H1 (cell line): ENCODE results near the gene ZNF672. TPM values are rescaled to one million over a fixed set of nuclear protein-coding genes. Genes with fewer than 3 reads are reported as not detected.

Experiments used
- CTCF ChIA-PET: fragments of 300-600 bp; sonication (Branson Sonifier 250); formaldehyde crosslinking; loops from one replicate; lab custom pipeline; 2021; ENCODE audit not compliant: partially characterized antibody; lab: Charles Lee
- POLR2A ChIA-PET: fragments of 300-600 bp; sonication (Branson Sonifier 250); formaldehyde crosslinking; loops from one replicate; lab custom pipeline; 2021; ENCODE audit warnings: inconsistent platforms; ENCODE audit not compliant: partially characterized antibody; lab: Charles Lee
- DNase-seq, 2 experiments: peaks; one replicate each; pipeline versions ENCODE4 v3.0.0 to v3.0.0-alpha.2; 2010 to 2022; ENCODE audit warnings: low spot score in 2 of 2, low read depth in 1 of 2, mixed read lengths in 1 of 2
- FAIRE-seq: peaks from 2 replicates; lab custom pipeline; 2011; peaks lifted over from hg19 to GRCh38; lab: Jason Lieb, UNC
- H2AFZ ChIP-seq: 2 replicates; pipeline ENCODE4 v1.8.1; 2012; ENCODE audit warnings: low read length, inconsistent platforms
- H2AK5ac ChIP-seq: 2 replicates; pipeline ENCODE4 v1.6.1; 2013; ENCODE audit warnings: low read depth, low read length
- H2BK120ac ChIP-seq: replicated peaks from 2 replicates; pipeline ENCODE3; 2013; ENCODE audit warnings: low read depth, low read length, inconsistent platforms
- H2BK12ac ChIP-seq: 2 replicates; pipeline ENCODE4 v1.6.1; 2013; ENCODE audit warnings: low read depth, low read length
- H2BK15ac ChIP-seq: 2 replicates; pipeline ENCODE4 v1.6.1; 2013; ENCODE audit warnings: low read length
- H2BK20ac ChIP-seq: 2 replicates; pipeline ENCODE4 v1.6.1; 2013; ENCODE audit warnings: low read length
- H2BK5ac ChIP-seq: 2 replicates; pipeline ENCODE4 v1.6.1; 2013; ENCODE audit warnings: low read depth, low read length
- H3K14ac ChIP-seq: 2 replicates; pipeline ENCODE4 v1.6.1; 2013; ENCODE audit warnings: inconsistent platforms; ENCODE audit not compliant: insufficient read length
- H3K18ac ChIP-seq: 2 replicates; pipeline ENCODE4 v1.6.1; 2013; ENCODE audit warnings: low read length; ENCODE audit errors: extremely low read depth
- H3K23ac ChIP-seq: 2 replicates; pipeline ENCODE4 v1.6.1; 2013; ENCODE audit warnings: inconsistent platforms; ENCODE audit not compliant: insufficient read length
- H3K23me2 ChIP-seq: 2 replicates; pipeline ENCODE4 v1.6.1; 2013; ENCODE audit warnings: low read depth, low read length
- H3K27ac ChIP-seq: 2 replicates; pipeline ENCODE4 v1.6.1; 2011; ENCODE audit warnings: low read depth, low read length, inconsistent platforms
- H3K27me3 ChIP-seq, 4 experiments: replicated peaks in 1 of 4; 1 replicate in 1 of 4; 2 replicates in 3 of 4; pipeline versions ENCODE4 v1.6.1 to v1.8.1; 2011 to 2013; ENCODE audit warnings: low read length in 3 of 4, mild to moderate bottlenecking in 3 of 4, inconsistent platforms in 2 of 4, mixed read lengths in 2 of 4, moderate library complexity in 1 of 4; ENCODE audit not compliant: control insufficient read depth in 3 of 4, insufficient read depth in 3 of 4; ENCODE audit errors: extremely low read depth in 1 of 4
- H3K36me3 ChIP-seq, 4 experiments: 2 replicates each; pipeline versions ENCODE4 v1.6.1 to v1.8.1; 2011 to 2013; ENCODE audit warnings: mild to moderate bottlenecking in 4 of 4, low read length in 3 of 4, moderate library complexity in 2 of 4, control low read depth in 1 of 4, inconsistent platforms in 1 of 4; ENCODE audit not compliant: insufficient read depth in 4 of 4, control insufficient read depth in 2 of 4
- H3K4ac ChIP-seq: replicated peaks from 2 replicates; pipeline ENCODE3; 2013; ENCODE audit warnings: low read length, low read depth, mixed read lengths, inconsistent platforms; ENCODE audit not compliant: insufficient read length
- H3K4me1 ChIP-seq, 4 experiments: replicated peaks in 1 of 4; 1 replicate in 1 of 4; 2 replicates in 3 of 4; pipeline versions ENCODE4 v1.6.1 to v1.8.1; 2011 to 2013; ENCODE audit warnings: low read length in 3 of 4, inconsistent platforms in 2 of 4, mixed read lengths in 1 of 4; ENCODE audit not compliant: insufficient read depth in 4 of 4, control insufficient read depth in 3 of 4
- H3K4me2 ChIP-seq, 2 experiments: 2 replicates each; pipeline versions ENCODE4 v1.6.1 to v1.8.1; 2011 to 2013; ENCODE audit warnings: low read depth in 2 of 2, low read length in 2 of 2, control low read depth in 1 of 2, inconsistent platforms in 1 of 2, mild to moderate bottlenecking in 1 of 2; ENCODE audit not compliant: insufficient read depth in 1 of 2
- H3K4me3 ChIP-seq, 4 experiments: fragments of 200-600, 300-600 bp in 1 of 4; sonication (generic), shearing (Covaris generic), sonication (Bioruptor Twin) in 1 of 4; 2 replicates each; pipeline versions ENCODE4 v1.5.1 to v1.8.1; 2011 to 2016; ENCODE audit warnings: low read length in 4 of 4, low read depth in 3 of 4, control low read depth in 2 of 4, inconsistent platforms in 2 of 4, mild to moderate bottlenecking in 2 of 4, mixed read lengths in 1 of 4, moderate library complexity in 1 of 4; ENCODE audit not compliant: insufficient read depth in 2 of 4; ENCODE audit errors: extremely low read depth in 1 of 4
- H3K56ac ChIP-seq: replicated peaks from 2 replicates; pipeline ENCODE3; 2013; ENCODE audit warnings: low read depth, mild to moderate bottlenecking, mixed read lengths, low read length, inconsistent platforms; ENCODE audit not compliant: insufficient read length
- H3K79me1 ChIP-seq: 2 replicates; pipeline ENCODE4 v1.6.1; 2013; ENCODE audit warnings: low read depth, low read length, control low read depth
- H3K79me2 ChIP-seq, 2 experiments: 2 replicates each; pipeline versions ENCODE4 v1.6.1 to v1.8.1; 2012 to 2013; ENCODE audit warnings: low read length in 2 of 2, mild to moderate bottlenecking in 2 of 2, inconsistent platforms in 1 of 2; ENCODE audit not compliant: insufficient read depth in 2 of 2, control insufficient read depth in 1 of 2
- H3K9ac ChIP-seq, 4 experiments: replicated peaks in 1 of 4; 1 replicate in 1 of 4; 2 replicates in 3 of 4; pipeline versions ENCODE4 v1.6.1 to v1.8.1; 2011 to 2013; ENCODE audit warnings: low read depth in 3 of 4, low read length in 3 of 4, control low read depth in 2 of 4, mild to moderate bottlenecking in 2 of 4, moderate library complexity in 2 of 4, inconsistent platforms in 1 of 4; ENCODE audit errors: extremely low read depth in 1 of 4
- H3K9me3 ChIP-seq, 2 experiments: 2 replicates each; pipeline versions ENCODE4 v1.6.1 to v1.8.1; 2012 to 2013; ENCODE audit warnings: mild to moderate bottlenecking in 2 of 2, moderate library complexity in 2 of 2, control low read depth in 1 of 2, inconsistent platforms in 1 of 2, low read depth in 1 of 2, low read length in 1 of 2, mixed read lengths in 1 of 2; ENCODE audit not compliant: insufficient read depth in 2 of 2
- H4K20me1 ChIP-seq, 2 experiments: replicated peaks in 1 of 2; 2 replicates each; pipeline versions ENCODE3 to v1.8.1; 2011 to 2013; ENCODE audit warnings: inconsistent platforms in 2 of 2, low read length in 2 of 2, mild to moderate bottlenecking in 1 of 2; ENCODE audit not compliant: insufficient read depth in 2 of 2, control insufficient read depth in 1 of 2
- H4K5ac ChIP-seq: 2 replicates; pipeline ENCODE4 v1.6.1; 2013; ENCODE audit warnings: low read length, low read depth, mixed read lengths, inconsistent platforms; ENCODE audit not compliant: insufficient read length
- H4K8ac ChIP-seq: 2 replicates; pipeline ENCODE4 v1.8.0; 2013; ENCODE audit warnings: mild to moderate bottlenecking, moderate library complexity, low read length, inconsistent platforms; ENCODE audit not compliant: insufficient read depth; ENCODE audit errors: extremely low read depth
- H4K91ac ChIP-seq: replicated peaks from 2 replicates; pipeline ENCODE3; 2013; ENCODE audit warnings: low read length, mixed read lengths, inconsistent platforms; ENCODE audit not compliant: insufficient read length
- BACH1 ChIP-seq: IDR thresholded peaks from 2 replicates; pipeline ENCODE4 v1.6.1; 2012; ENCODE audit warnings: low read length, improper control_type of control experiment
- BCL11A ChIP-seq, 2 experiments: IDR thresholded peaks; one replicate each; pipeline ENCODE4 v1.6.1; 2011; ENCODE audit warnings: low read depth in 2 of 2, low read length in 2 of 2, mild to moderate bottlenecking in 2 of 2
- CBX5 ChIP-seq: fragments of 300-800, 300-1000 bp; sonication (generic); IDR thresholded peaks from 2 replicates; pipeline ENCODE4 v1.7.1; 2016; ENCODE audit warnings: antibody characterized with exemption, low read length, low read depth
- HDAC2 ChIP-seq, 2 experiments: fragments of 300-600 bp in 1 of 2; sonication (generic) in 1 of 2; IDR thresholded peaks; 2 replicates each; pipeline ENCODE4 v1.6.1; 2011 to 2012; ENCODE audit warnings: low read depth in 2 of 2, low read length in 2 of 2, mild to moderate bottlenecking in 2 of 2, moderate library complexity in 2 of 2, borderline replicate concordance in 1 of 2, inconsistent platforms in 1 of 2
- HDAC6 ChIP-seq: IDR thresholded peaks from one replicate; pipeline ENCODE4 v1.7.1; 2012; ENCODE audit warnings: low read depth, mild to moderate bottlenecking, inconsistent platforms, low read length, moderate library complexity
- JUN ChIP-seq: IDR thresholded peaks from 2 replicates; pipeline ENCODE4 v1.6.1; 2011; ENCODE audit warnings: low read depth, mild to moderate bottlenecking, improper control_type of control experiment, low read length
- JUND ChIP-seq: IDR thresholded peaks from 2 replicates; pipeline ENCODE4 v1.6.1; 2011; ENCODE audit warnings: mild to moderate bottlenecking, improper control_type of control experiment, low read length
- KDM4A ChIP-seq: IDR thresholded peaks from one replicate; pipeline ENCODE4 v1.7.1; 2012; ENCODE audit warnings: low read depth, mild to moderate bottlenecking, moderate library complexity, low read length, inconsistent platforms; ENCODE audit not compliant: severe bottlenecking
- RFX5 ChIP-seq: IDR thresholded peaks from 2 replicates; pipeline ENCODE4 v1.6.1; 2011; ENCODE audit warnings: low read depth, low read length, improper control_type of control experiment, borderline replicate concordance
- WGBS, 2 experiments: shearing (Covaris generic) in 1 of 2; methylation state at CpG; one replicate each; pipeline versions ENCODE4 v1.1.6 to v1.1.7; 2013 to 2015; ENCODE audit warnings: low lambda C conversion rate in 2 of 2, mixed read lengths in 2 of 2, inconsistent platforms in 1 of 2, low coverage in 1 of 2, missing lambda C conversion rate in 1 of 2; ENCODE audit not compliant: insufficient replicate concordance in 2 of 2, insufficient coverage in 1 of 2, insufficient read length in 1 of 2; ENCODE audit errors: extremely low coverage in 1 of 2, missing lambda C conversion rate in 1 of 2; 5-methylcytosine and 5-hydroxymethylcytosine counted together
- long read RNA-seq, 2 experiments: library from RNA in 1 of 2; library from capped mRNA in 1 of 2; stranded (forward); transcript quantifications; one replicate each; pipeline ENCODE4 v2.0.0, GENCODE V29; 2021; ENCODE audit warnings: inconsistent platforms in 1 of 2
- polyA minus RNA-seq, 3 experiments: library from RNA; depleted of rRNA, polyadenylated mRNA; stranded (reverse); fragments of >200 nt; gene quantifications; 1 replicate in 2 of 3; 2 replicates in 1 of 3; pipeline ENCODE4 v1.2.3, GENCODE V29; 2011
- polyA plus RNA-seq, 7 experiments: library from polyadenylated mRNA; depleted of rRNA in 3 of 7; stranded (reverse) in 5 of 7; unstranded in 2 of 7; fragments of >200 nt in 5 of 7; fragments of 200-250 nt in 2 of 7; gene quantifications; 1 replicate in 5 of 7; 2 replicates in 1 of 7; 4 replicates in 1 of 7; pipeline versions ENCODE4 v1.2.1 to v1.2.3, GENCODE V29; 2011 to 2013; ENCODE audit warnings: missing spikeins in 2 of 7, mixed read lengths in 2 of 7
- total RNA-seq: library from RNA; stranded (reverse); fragmentation: NEBNext Ultra II Directional; extraction: Animal tissue kit (Norgen Biotek cat#: 25700); gene quantifications from 2 replicates; pipeline ENCODE4 v1.2.1, GENCODE V29; 2021

Gene ZNF672
- total RNA-seq (28.4 and 30.7 TPM in 2 replicates), polyA plus RNA-seq (2011; rRNA removed) (40.4 and 40.7 TPM in 2 replicates), polyA minus RNA-seq (2011; rRNA and poly(A)+ RNA removed) (27.1 and 34.9 TPM in 2 replicates)
- 29.5 TPM for polyA plus RNA-seq (2011; cell fraction: cytosol; rRNA removed)
- polyA plus RNA-seq (2011; cell fraction: nucleus; rRNA removed): 25.3 TPM
- 15.9 to 22.8 TPM (median 20.8 TPM) in 4 replicates for polyA plus RNA-seq (2012, experiment 1 of 2)
- polyA plus RNA-seq (2012, experiment 2 of 2): 31.7 TPM
- 17.9 TPM for polyA plus RNA-seq (2013, experiment 1 of 2)
- polyA plus RNA-seq (2013, experiment 2 of 2): 18.5 TPM
- 26.9 TPM for polyA minus RNA-seq (2011; cell fraction: cytosol; rRNA and poly(A)+ RNA removed)
- polyA minus RNA-seq (2011; cell fraction: nucleus; rRNA and poly(A)+ RNA removed): 29.5 TPM
- long read RNA-seq, experiment 1, transcript ZNF672-201 (4 exons, 2,989 nt): major isoform, 7 of 26 reads
- long read RNA-seq, experiment 1, partial matches to known transcripts: 18 of 26 reads
- long read RNA-seq, experiment 1, other reads (novel, unspliced or antisense): 1 of 26 reads
- long read RNA-seq, experiment 2, partial matches to known transcripts: 0 of 2 reads
- long read RNA-seq, experiment 2, other reads (novel, unspliced or antisense): 2 of 2 reads

GRCh38 chr1:248837781-248838356 lies at the start of gene ZNF672:
Gene ZNF672 (plus strand): TSS chr1:248838224. CDS start chr1:248847275, 9,051 bp downstream.
- FAIRE-seq: no peak
- 0% methylated on average over 15 of the region's 48 CpGs; no CpG with 5 or more reads in 1 of the 2 experiments for WGBS, 2 experiments
- TF ChIP-seq JUND: no peak
- TF ChIP-seq HDAC6: no peak
- TF ChIP-seq BACH1: no peak
- TF ChIP-seq JUN: no peak
- no peak for TF ChIP-seq BCL11A (IDR thresholded peaks at IDR 0.05; ENCODE audit: low read depth in 2 of 2, low read length in 2 of 2)
- no peak for TF ChIP-seq HDAC2 (IDR thresholded peaks at IDR 0.05; ENCODE audit: borderline replicate concordance in 1 of 2, low read depth in 2 of 2, low read length in 2 of 2)
- TF ChIP-seq RFX5: peak; percentile 95
- no peak for TF ChIP-seq CBX5
- TF ChIP-seq KDM4A: no peak

More at GRCh38 chr1:248837781-248838356, at the start of gene ZNF672:
- Histone ChIP-seq H2BK15ac (no peak within 1 kb of the TSS), H3K79me2 (peaks cover 0 to 15% of the 10 kb centered on the region in 2 experiments; a peak in 2 of 4 replicates), H3K27me3 (peaks cover 0 to 2% (median 0%) of the 10 kb centered on the region in 4 experiments; a peak in 1 of 7 replicates), H3K4ac (peak within 1 kb of the TSS; percentile 75), H3K18ac (peak within 1 kb of the TSS; percentile 90), H3K27ac (peak within 1 kb of the TSS; percentile 77), H3K4me2 (peak within 1 kb of the TSS; percentile 78), H2BK5ac (peak within 1 kb of the TSS; percentile 91; the same call in 1 of the 2 replicates), H3K9ac (peak within 1 kb of the TSS; percentile 82 to 89 (median 83)), H4K5ac (peak within 1 kb of the TSS; percentile 49), H3K4me1 (peaks cover 0 to 5% (median 2%) of the 10 kb centered on the region in 4 experiments; a peak in 3 of 7 replicates), H4K20me1 (peaks cover 2 to 3% of the 10 kb centered on the region in 2 experiments), H3K4me3 (peak within 1 kb of the TSS; percentile 78 to 88 (median 84)), H3K36me3 (no peaks in the 10 kb centered on the region), H3K23me2 (peaks cover 9% of the 10 kb centered on the region; the same call in 1 of the 2 replicates), H3K9me3 (no peaks in the 10 kb centered on the region), H2BK12ac (peak within 1 kb of the TSS; percentile 75; the same call in 1 of the 2 replicates), H3K56ac (peak within 1 kb of the TSS; percentile 70), H3K14ac (peak within 1 kb of the TSS; percentile 35), H4K8ac (peak within 1 kb of the TSS; percentile 88), H3K23ac (peak within 1 kb of the TSS; percentile 59), H4K91ac (peak within 1 kb of the TSS; percentile 83), H2BK120ac (no peak within 1 kb of the TSS), H2BK20ac (no peak within 1 kb of the TSS), H3K79me1 (peaks cover 7% of the 10 kb centered on the region), H2AFZ (peak within 1 kb of the TSS; percentile 88), H2AK5ac (no peak within 1 kb of the TSS)
- POLR2A ChIA-PET: interaction anchor here (0.6 to 7.3 kb wide), 11 partner anchors 11 to 1898 kb away, joined by 3 to 69 read pairs (median 6); partner anchors contain the start of genes PGBD2, SH3BP5L and ZNF692
- DNase-seq: peak; percentile 91 to 95
- CTCF ChIA-PET: interaction anchor here (0.8 to 2.6 kb wide), 9 partner anchors 9 to 86 kb away, joined by 3 to 12 read pairs (median 7); partner anchors contain the start of genes SH3BP5L and ZNF692
